ENCODE measurements around the gene HEMGN. TPM values are rescaled to one million over a fixed set of nuclear protein-coding genes. Genes with fewer than 3 reads are reported as not detected.

The HEMGN gene
- total RNA-seq, 1 experiment from 2014 or later, result 0.11 TPM

DNA sequence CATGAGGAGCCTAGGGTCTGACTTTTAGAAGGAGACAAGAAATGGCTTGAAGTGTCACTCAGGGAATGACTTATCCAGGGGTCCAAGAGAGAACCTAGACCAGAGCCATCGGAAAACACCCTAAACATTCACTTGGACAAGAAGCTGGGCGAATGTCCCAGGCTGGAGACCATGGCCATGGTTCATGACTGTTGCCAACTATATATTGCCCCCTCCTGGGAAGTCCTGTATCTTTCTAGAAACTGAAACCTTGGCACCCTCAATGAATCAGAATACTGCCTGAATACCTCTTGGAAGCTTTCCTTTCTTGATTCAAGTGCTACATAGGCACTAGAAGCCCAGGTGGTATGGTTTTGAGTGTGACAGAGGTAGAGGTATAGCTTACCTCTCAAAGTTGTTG lies 45.6 kb downstream of the HEMGN start:
- POLR2A ChIA-PET, result no interaction called here
- no peak overlapping the region for H3K27ac Mint-ChIP-seq
- H3K36me3 Mint-ChIP-seq, result no peaks in the 10 kb centered on the region
- H3K27me3 Mint-ChIP-seq (ENCODE audit: low read depth), result peaks cover 50% of the 10 kb centered on the region
- TF ChIP-seq ZNF671 (CRISPR knock-in tag; IDR thresholded peaks at IDR 0.05) (no peak), FOXJ3 (CRISPR knock-in tag; IDR thresholded peaks at IDR 0.05; ENCODE audit: borderline replicate concordance) (no peak), RELA (CRISPR knock-in tag; IDR thresholded peaks at IDR 0.05; ENCODE audit: borderline replicate concordance) (no peak), GTF2I (CRISPR knock-in tag; conservative IDR thresholded peaks at IDR 0.05) (no peak), EMX1 (CRISPR knock-in tag; IDR thresholded peaks at IDR 0.05) (no peak), CBFB (CRISPR knock-in tag; IDR thresholded peaks at IDR 0.05; ENCODE audit: low read depth) (no peak), ETV6 (CRISPR knock-in tag; IDR thresholded peaks at IDR 0.05) (no peak), FOXP1 (CRISPR knock-in tag; IDR thresholded peaks at IDR 0.05; ENCODE audit: borderline replicate concordance) (no peak), NFE2L1 (CRISPR knock-in tag; IDR thresholded peaks at IDR 0.05) (no peak), FOXK1 (CRISPR knock-in tag; IDR thresholded peaks at IDR 0.05) (no peak), CREM (CRISPR knock-in tag; IDR thresholded peaks at IDR 0.05) (no peak), ELF4 (CRISPR knock-in tag; IDR thresholded peaks at IDR 0.05; ENCODE audit: low read depth) (no peak), ZNF121 (CRISPR knock-in tag; IDR thresholded peaks at IDR 0.05) (no peak), PRRX2 (CRISPR knock-in tag; IDR thresholded peaks at IDR 0.05) (no peak)
- TF ChIP-seq, protein P1, sequence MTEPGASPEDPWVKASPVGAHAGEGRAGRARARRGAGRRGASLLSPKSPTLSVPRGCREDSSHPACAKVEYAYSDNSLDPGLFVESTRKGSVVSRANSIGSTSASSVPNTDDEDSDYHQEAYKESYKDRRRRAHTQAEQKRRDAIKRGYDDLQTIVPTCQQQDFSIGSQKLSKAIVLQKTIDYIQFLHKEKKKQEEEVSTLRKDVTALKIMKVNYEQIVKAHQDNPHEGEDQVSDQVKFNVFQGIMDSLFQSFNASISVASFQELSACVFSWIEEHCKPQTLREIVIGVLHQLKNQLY (CRISPR knock-in tag; IDR thresholded peaks at IDR 0.05), result no peak
- TF ChIP-seq, protein P2, sequence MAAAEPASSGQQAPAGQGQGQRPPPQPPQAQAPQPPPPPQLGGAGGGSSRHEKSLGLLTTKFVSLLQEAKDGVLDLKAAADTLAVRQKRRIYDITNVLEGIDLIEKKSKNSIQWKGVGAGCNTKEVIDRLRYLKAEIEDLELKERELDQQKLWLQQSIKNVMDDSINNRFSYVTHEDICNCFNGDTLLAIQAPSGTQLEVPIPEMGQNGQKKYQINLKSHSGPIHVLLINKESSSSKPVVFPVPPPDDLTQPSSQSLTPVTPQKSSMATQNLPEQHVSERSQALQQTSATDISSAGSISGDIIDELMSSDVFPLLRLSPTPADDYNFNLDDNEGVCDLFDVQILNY (CRISPR knock-in tag; IDR thresholded peaks at IDR 0.05), result no peak
- TF ChIP-seq, protein P3, sequence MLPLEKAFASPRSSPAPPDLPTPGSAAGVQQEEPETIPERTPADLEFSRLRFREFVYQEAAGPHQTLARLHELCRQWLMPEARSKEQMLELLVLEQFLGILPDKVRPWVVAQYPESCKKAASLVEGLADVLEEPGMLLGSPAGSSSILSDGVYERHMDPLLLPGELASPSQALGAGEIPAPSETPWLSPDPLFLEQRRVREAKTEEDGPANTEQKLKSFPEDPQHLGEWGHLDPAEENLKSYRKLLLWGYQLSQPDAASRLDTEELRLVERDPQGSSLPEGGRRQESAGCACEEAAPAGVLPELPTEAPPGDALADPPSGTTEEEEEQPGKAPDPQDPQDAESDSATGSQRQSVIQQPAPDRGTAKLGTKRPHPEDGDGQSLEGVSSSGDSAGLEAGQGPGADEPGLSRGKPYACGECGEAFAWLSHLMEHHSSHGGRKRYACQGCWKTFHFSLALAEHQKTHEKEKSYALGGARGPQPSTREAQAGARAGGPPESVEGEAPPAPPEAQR (CRISPR knock-in tag; IDR thresholded peaks at IDR 0.05), result no peak
- TF ChIP-seq, protein P4, sequence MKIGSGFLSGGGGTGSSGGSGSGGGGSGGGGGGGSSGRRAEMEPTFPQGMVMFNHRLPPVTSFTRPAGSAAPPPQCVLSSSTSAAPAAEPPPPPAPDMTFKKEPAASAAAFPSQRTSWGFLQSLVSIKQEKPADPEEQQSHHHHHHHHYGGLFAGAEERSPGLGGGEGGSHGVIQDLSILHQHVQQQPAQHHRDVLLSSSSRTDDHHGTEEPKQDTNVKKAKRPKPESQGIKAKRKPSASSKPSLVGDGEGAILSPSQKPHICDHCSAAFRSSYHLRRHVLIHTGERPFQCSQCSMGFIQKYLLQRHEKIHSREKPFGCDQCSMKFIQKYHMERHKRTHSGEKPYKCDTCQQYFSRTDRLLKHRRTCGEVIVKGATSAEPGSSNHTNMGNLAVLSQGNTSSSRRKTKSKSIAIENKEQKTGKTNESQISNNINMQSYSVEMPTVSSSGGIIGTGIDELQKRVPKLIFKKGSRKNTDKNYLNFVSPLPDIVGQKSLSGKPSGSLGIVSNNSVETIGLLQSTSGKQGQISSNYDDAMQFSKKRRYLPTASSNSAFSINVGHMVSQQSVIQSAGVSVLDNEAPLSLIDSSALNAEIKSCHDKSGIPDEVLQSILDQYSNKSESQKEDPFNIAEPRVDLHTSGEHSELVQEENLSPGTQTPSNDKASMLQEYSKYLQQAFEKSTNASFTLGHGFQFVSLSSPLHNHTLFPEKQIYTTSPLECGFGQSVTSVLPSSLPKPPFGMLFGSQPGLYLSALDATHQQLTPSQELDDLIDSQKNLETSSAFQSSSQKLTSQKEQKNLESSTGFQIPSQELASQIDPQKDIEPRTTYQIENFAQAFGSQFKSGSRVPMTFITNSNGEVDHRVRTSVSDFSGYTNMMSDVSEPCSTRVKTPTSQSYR (CRISPR knock-in tag; IDR thresholded peaks at IDR 0.05), result no peak
- TF ChIP-seq, protein P5, sequence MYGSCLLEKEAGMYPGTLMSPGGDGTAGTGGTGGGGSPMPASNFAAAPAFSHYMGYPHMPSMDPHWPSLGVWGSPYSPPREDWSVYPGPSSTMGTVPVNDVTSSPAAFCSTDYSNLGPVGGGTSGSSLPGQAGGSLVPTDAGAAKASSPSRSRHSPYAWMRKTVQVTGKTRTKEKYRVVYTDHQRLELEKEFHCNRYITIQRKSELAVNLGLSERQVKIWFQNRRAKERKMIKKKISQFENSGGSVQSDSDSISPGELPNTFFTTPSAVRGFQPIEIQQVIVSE (CRISPR knock-in tag; IDR thresholded peaks at IDR 0.05; ENCODE audit: borderline replicate concordance), result no peak
- H3K4me3 Mint-ChIP-seq, result no peak overlapping the region
- ATAC-seq (no peak), DNase-seq (ENCODE audit: low spot score) (no peak)
- H3K4me1 Mint-ChIP-seq, result peaks cover 6% of the 10 kb centered on the region; the same call in 1 of the 2 replicates
- CTCF ChIA-PET, result interaction anchor here (1.4 to 5.9 kb wide), 2 partner anchors 8 to 37 kb away, joined by 3 to 70 read pairs; no protein-coding TSS in a partner anchor
- H3K9me3 Mint-ChIP-seq, result no peaks in the 10 kb centered on the region

DNA sequence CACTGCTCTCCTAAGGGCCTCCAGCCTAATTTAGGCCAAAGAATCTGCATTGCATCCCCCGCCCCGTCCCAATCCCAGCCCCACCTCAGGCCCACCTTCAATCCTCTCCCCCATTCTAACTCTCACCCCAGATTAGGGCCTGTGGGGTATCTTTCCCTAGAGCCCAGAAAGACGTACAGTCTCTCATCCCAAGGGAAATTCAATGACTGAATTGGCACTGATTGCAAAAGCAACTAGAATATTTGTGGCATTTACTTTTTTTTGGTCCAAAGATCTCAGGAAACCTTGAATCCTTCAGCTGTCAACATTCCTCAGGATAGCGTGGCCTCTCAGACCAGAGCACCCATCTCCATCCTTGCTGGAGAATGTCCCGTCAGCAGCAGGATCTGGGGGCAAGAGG lies 46.2 kb downstream of the HEMGN start:
- H3K27ac Mint-ChIP-seq, result no peak overlapping the region
- peaks cover 6% of the 10 kb centered on the region; the same call in 1 of the 2 replicates for H3K4me1 Mint-ChIP-seq
- ATAC-seq, result no peak
- CTCF ChIA-PET, result interaction anchor here (1.7 to 5.9 kb wide), 2 partner anchors 9 to 15 kb away, joined by 7 to 70 read pairs; no protein-coding TSS in a partner anchor
- H3K27me3 Mint-ChIP-seq (ENCODE audit: low read depth), result peaks cover 50% of the 10 kb centered on the region
- POLR2A ChIA-PET, result no interaction called here
- no peak overlapping the region for H3K4me3 Mint-ChIP-seq
- H3K9me3 Mint-ChIP-seq, result no peaks in the 10 kb centered on the region
- H3K36me3 Mint-ChIP-seq, result no peaks in the 10 kb centered on the region
- DNase-seq (ENCODE audit: low spot score), result no peak
- TF ChIP-seq FOXP1 (CRISPR knock-in tag; IDR thresholded peaks at IDR 0.05; ENCODE audit: borderline replicate concordance) (no peak), ESRRA (CRISPR knock-in tag; IDR thresholded peaks at IDR 0.05; ENCODE audit: borderline replicate concordance) (no peak), CBFB (CRISPR knock-in tag; IDR thresholded peaks at IDR 0.05; ENCODE audit: low read depth) (no peak), NR3C1 (CRISPR knock-in tag; conservative IDR thresholded peaks at IDR 0.05; ENCODE audit: low read depth) (no peak)
- TF ChIP-seq, protein P6, sequence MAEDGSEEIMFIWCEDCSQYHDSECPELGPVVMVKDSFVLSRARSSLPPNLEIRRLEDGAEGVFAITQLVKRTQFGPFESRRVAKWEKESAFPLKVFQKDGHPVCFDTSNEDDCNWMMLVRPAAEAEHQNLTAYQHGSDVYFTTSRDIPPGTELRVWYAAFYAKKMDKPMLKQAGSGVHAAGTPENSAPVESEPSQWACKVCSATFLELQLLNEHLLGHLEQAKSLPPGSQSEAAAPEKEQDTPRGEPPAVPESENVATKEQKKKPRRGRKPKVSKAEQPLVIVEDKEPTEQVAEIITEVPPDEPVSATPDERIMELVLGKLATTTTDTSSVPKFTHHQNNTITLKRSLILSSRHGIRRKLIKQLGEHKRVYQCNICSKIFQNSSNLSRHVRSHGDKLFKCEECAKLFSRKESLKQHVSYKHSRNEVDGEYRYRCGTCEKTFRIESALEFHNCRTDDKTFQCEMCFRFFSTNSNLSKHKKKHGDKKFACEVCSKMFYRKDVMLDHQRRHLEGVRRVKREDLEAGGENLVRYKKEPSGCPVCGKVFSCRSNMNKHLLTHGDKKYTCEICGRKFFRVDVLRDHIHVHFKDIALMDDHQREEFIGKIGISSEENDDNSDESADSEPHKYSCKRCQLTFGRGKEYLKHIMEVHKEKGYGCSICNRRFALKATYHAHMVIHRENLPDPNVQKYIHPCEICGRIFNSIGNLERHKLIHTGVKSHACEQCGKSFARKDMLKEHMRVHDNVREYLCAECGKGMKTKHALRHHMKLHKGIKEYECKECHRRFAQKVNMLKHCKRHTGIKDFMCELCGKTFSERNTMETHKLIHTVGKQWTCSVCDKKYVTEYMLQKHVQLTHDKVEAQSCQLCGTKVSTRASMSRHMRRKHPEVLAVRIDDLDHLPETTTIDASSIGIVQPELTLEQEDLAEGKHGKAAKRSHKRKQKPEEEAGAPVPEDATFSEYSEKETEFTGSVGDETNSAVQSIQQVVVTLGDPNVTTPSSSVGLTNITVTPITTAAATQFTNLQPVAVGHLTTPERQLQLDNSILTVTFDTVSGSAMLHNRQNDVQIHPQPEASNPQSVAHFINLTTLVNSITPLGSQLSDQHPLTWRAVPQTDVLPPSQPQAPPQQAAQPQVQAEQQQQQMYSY (CRISPR knock-in tag; IDR thresholded peaks at IDR 0.05), result no peak
- TF ChIP-seq, protein P7, sequence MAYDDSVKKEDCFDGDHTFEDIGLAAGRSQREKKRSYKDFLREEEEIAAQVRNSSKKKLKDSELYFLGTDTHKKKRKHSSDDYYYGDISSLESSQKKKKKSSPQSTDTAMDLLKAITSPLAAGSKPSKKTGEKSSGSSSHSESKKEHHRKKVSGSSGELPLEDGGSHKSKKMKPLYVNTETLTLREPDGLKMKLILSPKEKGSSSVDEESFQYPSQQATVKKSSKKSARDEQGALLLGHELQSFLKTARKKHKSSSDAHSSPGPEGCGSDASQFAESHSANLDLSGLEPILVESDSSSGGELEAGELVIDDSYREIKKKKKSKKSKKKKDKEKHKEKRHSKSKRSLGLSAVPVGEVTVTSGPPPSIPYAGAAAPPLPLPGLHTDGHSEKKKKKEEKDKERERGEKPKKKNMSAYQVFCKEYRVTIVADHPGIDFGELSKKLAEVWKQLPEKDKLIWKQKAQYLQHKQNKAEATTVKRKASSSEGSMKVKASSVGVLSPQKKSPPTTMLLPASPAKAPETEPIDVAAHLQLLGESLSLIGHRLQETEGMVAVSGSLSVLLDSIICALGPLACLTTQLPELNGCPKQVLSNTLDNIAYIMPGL (CRISPR knock-in tag; IDR thresholded peaks at IDR 0.05), result no peak
